Tibial nerve (tissue), 4 donors: ENCODE results near the gene SIM2. TPM values are rescaled to one million over a fixed set of nuclear protein-coding genes. Genes with fewer than 3 reads are reported as not detected.

ENCODE experiments used
- DNase-seq, 2 donors: peaks; one replicate each; pipeline ENCODE4 v3.0.0-alpha.2; 2019; ENCODE audit warnings: low spot score in 2 of 2
- H3K27ac ChIP-seq, 4 donors: fragments of 200-600 bp; sonication (generic) in 3 of 4; one replicate each; pipeline ENCODE4 v1.5.1; 2017 to 2019; ENCODE audit warnings: mild to moderate bottlenecking in 1 of 4
- H3K27me3 ChIP-seq, 2 donors: fragments of 200-600 bp; sonication (generic) in 1 of 2; one replicate each; pipeline versions ENCODE4 v1.5.1 to v1.6.0; 2017 to 2019
- H3K36me3 ChIP-seq, 3 donors: fragments of 200-600 bp; sonication (generic); one replicate each; pipeline ENCODE4 v1.5.1; 2018 to 2019
- H3K4me1 ChIP-seq, 4 donors: fragments of 200-600 bp; sonication (generic) in 3 of 4; one replicate each; pipeline ENCODE4 v1.5.1; 2017 to 2019
- H3K4me3 ChIP-seq, 4 donors: fragments of 200-600 bp; sonication (generic) in 3 of 4; one replicate each; pipeline ENCODE4 v1.5.1; 2017 to 2019; ENCODE audit warnings: mild to moderate bottlenecking in 1 of 4, moderate library complexity in 1 of 4
- H3K9me3 ChIP-seq, 4 donors: fragments of 200-600 bp; sonication (generic) in 3 of 4; one replicate each; pipeline ENCODE4 v1.5.1; 2017 to 2019
- EP300 ChIP-seq, 2 donors: sonication (generic); formaldehyde crosslinking; IDR thresholded peaks; one replicate each; pipeline ENCODE4 v1.6.1; 2017; ENCODE audit warnings: antibody characterized with exemption in 2 of 2, mild to moderate bottlenecking in 1 of 2
- POLR2A ChIP-seq, 2 donors: fragments of 450-650 bp; IDR thresholded peaks; one replicate each; pipeline ENCODE4 v1.6.1; 2017; ENCODE audit warnings: antibody characterized with exemption in 2 of 2, mild to moderate bottlenecking in 2 of 2, moderate library complexity in 2 of 2
- WGBS, 2 donors: methylation state at CpG; one replicate each; pipeline ENCODE4 v1.1.5; 2018; 5-methylcytosine and 5-hydroxymethylcytosine counted together
- total RNA-seq, 4 donors: library from RNA; depleted of rRNA; stranded (reverse); fragments of >200 nt; gene quantifications; one replicate each; pipeline ENCODE4 v1.1.0, GENCODE V29; 2016
- TF ChIP-seq, protein P1 (sequence below), 5 experiments: fragments of 200-600 bp in 3 of 5; fragments of 450-650 bp in 2 of 5; sonication (generic) in 3 of 5; IDR thresholded peaks; one replicate each; pipeline ENCODE4 v1.5.1; 2016 to 2019; ENCODE audit warnings: antibody characterized with exemption in 5 of 5, mild to moderate bottlenecking in 3 of 5, moderate library complexity in 2 of 5

SIM2 gene
- total RNA-seq, 4 donors from 2014 or later: not detected

DNA sequence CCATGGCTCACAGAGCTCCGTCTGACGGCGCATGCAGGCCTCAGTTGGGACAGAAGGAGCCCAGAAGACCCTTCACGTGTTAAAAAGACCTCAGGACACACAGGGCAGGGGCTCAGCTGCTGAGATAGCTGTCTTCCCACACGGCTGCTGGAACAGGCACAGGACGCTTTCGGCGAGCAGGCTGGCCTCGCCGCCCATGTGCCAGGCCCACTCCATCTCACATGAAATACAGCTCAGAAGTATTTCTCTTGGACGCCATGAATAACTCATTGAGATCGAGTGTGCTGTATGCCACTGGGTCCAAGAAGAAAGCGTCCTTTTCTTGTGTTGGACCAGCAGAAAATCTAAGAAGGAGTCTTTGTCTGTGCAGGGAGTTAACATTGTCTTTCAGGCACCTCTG, 69.6 kb downstream of the SIM2 start:
- Histone ChIP-seq H3K36me3 (peaks cover 0 to under 1% (median 0%) of the 10 kb centered on the region in 3 donors), H3K4me1 (peaks cover 0 to 20% (median 5%) of the 10 kb centered on the region in 4 donors), H3K27me3 (no peaks in the 10 kb centered on the region), H3K4me3 (no peak overlapping the region), H3K9me3 (no peaks in the 10 kb centered on the region), H3K27ac (peak overlapping the region; percentile 58 to 81 (median 69))
- no peak for DNase-seq
- TF ChIP-seq POLR2A (IDR thresholded peaks at IDR 0.05): peak in 1 of 2 donors; percentile 26
- TF ChIP-seq, protein P1, sequence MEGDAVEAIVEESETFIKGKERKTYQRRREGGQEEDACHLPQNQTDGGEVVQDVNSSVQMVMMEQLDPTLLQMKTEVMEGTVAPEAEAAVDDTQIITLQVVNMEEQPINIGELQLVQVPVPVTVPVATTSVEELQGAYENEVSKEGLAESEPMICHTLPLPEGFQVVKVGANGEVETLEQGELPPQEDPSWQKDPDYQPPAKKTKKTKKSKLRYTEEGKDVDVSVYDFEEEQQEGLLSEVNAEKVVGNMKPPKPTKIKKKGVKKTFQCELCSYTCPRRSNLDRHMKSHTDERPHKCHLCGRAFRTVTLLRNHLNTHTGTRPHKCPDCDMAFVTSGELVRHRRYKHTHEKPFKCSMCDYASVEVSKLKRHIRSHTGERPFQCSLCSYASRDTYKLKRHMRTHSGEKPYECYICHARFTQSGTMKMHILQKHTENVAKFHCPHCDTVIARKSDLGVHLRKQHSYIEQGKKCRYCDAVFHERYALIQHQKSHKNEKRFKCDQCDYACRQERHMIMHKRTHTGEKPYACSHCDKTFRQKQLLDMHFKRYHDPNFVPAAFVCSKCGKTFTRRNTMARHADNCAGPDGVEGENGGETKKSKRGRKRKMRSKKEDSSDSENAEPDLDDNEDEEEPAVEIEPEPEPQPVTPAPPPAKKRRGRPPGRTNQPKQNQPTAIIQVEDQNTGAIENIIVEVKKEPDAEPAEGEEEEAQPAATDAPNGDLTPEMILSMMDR (IDR thresholded peaks at IDR 0.05): no peak
- peak in 1 of 2 donors; percentile 74 for TF ChIP-seq EP300 (IDR thresholded peaks at IDR 0.05)
- WGBS, 2 donors: 55 to 58% methylated on average over 13 of the region's 13 CpGs

DNA sequence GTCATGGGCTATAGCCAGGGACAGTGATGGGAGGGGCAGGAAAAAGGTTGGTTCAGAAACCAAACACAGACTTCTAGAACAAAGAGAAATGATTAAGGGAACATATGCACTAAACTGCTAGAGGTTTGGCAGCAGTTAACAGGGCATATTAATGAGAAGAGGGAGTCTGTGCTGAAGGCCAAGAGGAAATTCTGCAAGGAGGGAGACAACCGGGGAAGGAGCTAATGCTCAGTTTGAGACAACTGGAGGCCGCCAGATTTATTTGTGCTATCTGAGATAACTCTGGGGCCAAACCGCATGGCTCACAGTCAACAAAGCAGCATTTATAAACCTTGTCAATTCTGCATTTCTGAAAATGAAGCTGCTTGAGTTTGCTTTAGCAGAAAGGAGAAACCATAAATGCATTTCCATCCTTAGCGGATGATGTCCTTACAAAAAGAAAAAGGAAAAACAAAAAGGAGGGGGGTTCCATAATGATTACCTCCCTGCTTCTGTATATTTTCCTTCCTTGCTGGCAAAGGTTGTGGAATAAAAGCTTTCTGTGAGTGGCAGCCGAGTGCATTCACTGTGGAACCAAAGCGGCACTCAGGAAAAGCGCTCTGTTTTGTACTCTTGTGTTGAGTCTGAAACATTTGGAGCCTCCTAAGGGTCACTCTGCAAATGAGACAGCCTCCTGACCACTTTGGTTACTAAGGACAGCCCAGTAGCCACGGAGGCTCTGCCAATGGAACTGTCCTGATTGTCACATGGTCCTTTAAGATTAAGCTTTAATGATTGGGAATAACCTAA, 70.3 kb downstream of the SIM2 start:
- H3K4me1 ChIP-seq: peaks cover 0 to 23% (median 5%) of the 10 kb centered on the region in 4 donors
- H3K27ac ChIP-seq: peak overlapping the region; percentile 58 to 81 (median 69)
- H3K27me3 ChIP-seq: no peaks in the 10 kb centered on the region
- TF ChIP-seq POLR2A (IDR thresholded peaks at IDR 0.05): no peak
- no peak for TF ChIP-seq EP300 (IDR thresholded peaks at IDR 0.05)
- TF ChIP-seq, protein P1 (IDR thresholded peaks at IDR 0.05): no peak
- 33 to 42% methylated on average over 8 of the region's 8 CpGs for WGBS, 2 donors
- no peak overlapping the region for H3K4me3 ChIP-seq
- no peaks in the 10 kb centered on the region for H3K36me3 ChIP-seq
- DNase-seq: no peak
- H3K9me3 ChIP-seq: no peaks in the 10 kb centered on the region

DNA sequence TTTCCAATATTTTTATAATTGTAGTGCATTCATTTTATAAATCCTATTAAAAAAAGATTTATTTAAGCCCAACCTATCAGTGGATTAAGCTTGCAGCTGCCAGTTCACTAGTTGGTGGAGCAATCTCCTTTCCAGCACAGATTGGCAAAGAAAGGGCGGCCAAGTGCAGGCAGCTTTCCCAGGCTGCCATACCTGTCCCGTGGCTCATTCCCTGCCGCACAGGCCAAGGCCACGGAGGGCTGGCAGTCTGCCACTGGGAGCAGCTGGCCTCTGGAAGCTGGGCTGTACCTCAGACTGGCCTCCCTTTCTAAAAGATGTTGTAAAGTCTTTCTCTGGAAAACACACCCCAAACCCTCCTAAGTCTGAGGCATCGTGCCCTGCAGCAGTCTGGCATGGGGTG, 74.2 kb downstream of the SIM2 start:
- TF ChIP-seq, protein P1 (IDR thresholded peaks at IDR 0.05): no peak
- TF ChIP-seq EP300 (IDR thresholded peaks at IDR 0.05): no peak
- no peak for TF ChIP-seq POLR2A (IDR thresholded peaks at IDR 0.05)
- Histone ChIP-seq H3K27ac (no peak overlapping the region), H3K4me3 (no peak overlapping the region), H3K4me1 (peaks cover 0 to 22% (median 5%) of the 10 kb centered on the region in 4 donors), H3K9me3 (no peaks in the 10 kb centered on the region), H3K27me3 (no peaks in the 10 kb centered on the region), H3K36me3 (no peaks in the 10 kb centered on the region)
- no peak for DNase-seq
- WGBS, 2 donors: 35 to 41% methylated on average over 5 of the region's 5 CpGs

DNA sequence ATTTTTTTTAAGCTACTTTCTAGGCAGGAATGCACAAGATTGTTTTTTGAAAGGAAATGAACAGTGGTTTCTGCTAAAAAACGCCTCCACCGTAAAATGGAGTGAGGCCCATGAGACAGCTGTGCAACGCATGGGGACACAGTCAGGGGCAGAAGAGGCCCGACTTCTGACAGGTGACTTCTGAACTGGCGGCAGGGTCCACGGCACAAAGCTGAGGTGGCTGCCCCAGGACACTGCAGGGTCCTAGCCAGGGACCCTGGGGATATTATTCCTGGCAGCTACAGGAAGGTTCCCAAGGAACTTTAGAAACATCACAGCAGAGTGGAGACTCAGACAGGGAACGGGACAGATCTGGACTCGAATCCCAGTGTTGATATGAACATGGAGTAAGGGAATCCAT, 75.1 kb downstream of the SIM2 start:
- no peak for DNase-seq
- Histone ChIP-seq H3K27ac (no peak overlapping the region), H3K4me3 (no peak overlapping the region), H3K36me3 (no peaks in the 10 kb centered on the region), H3K27me3 (no peaks in the 10 kb centered on the region), H3K4me1 (peaks cover 0 to 13% (median 5%) of the 10 kb centered on the region in 4 donors), H3K9me3 (no peaks in the 10 kb centered on the region)
- no peak for TF ChIP-seq EP300 (IDR thresholded peaks at IDR 0.05)
- TF ChIP-seq POLR2A (IDR thresholded peaks at IDR 0.05): no peak
- TF ChIP-seq, protein P1 (IDR thresholded peaks at IDR 0.05): no peak
- WGBS, 2 donors: 57 to 61% methylated on average over 8 of the region's 8 CpGs

DNA sequence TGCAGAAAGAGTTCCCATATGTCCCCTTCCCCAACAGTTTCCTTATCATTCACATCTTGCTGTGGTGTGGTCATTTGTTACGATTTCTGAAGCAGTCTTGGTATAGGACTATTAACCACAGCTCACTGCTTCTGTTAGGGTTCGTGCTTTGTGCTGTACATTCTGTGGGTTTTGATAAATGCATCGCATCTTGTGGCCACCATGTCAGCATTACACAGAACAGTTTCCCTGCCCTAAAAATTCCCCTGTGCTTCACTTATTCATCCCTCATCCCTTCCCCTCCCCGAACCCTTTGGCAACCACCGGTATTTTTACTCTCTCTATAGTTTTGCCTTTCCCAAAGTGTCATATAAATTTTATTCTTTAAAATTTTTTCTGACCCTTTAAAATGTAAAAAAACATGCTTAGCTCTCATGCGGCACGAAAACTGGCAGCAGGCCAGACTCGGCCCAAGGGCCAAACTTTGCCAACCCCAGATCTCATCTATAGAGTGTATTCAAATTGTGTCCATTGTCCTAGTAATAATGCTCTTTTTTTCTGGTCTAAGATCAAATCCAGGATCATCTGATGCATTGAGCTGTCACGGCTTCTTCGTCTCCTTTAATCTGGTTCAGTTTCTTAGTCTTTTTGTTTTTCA, 78.2 kb downstream of the SIM2 start:
- 52 to 57% methylated on average over 10 of the region's 10 CpGs for whole genome bisulfite sequencing, 2 donors

More for the DNA sequence above, 78.2 kb downstream of the SIM2 start:
- TF ChIP-seq, protein P1 (IDR thresholded peaks at IDR 0.05): no peak
- Histone ChIP-seq H3K27me3 (no peaks in the 10 kb centered on the region), H3K27ac (no peak overlapping the region), H3K9me3 (no peaks in the 10 kb centered on the region), H3K4me1 (peaks cover 0 to 4% (median 0%) of the 10 kb centered on the region in 4 donors), H3K36me3 (no peaks in the 10 kb centered on the region), H3K4me3 (no peak overlapping the region)
- DNase-seq: no peak
